ENCODE data around the gene TSPAN9.

TSPAN9 gene

DNA sequence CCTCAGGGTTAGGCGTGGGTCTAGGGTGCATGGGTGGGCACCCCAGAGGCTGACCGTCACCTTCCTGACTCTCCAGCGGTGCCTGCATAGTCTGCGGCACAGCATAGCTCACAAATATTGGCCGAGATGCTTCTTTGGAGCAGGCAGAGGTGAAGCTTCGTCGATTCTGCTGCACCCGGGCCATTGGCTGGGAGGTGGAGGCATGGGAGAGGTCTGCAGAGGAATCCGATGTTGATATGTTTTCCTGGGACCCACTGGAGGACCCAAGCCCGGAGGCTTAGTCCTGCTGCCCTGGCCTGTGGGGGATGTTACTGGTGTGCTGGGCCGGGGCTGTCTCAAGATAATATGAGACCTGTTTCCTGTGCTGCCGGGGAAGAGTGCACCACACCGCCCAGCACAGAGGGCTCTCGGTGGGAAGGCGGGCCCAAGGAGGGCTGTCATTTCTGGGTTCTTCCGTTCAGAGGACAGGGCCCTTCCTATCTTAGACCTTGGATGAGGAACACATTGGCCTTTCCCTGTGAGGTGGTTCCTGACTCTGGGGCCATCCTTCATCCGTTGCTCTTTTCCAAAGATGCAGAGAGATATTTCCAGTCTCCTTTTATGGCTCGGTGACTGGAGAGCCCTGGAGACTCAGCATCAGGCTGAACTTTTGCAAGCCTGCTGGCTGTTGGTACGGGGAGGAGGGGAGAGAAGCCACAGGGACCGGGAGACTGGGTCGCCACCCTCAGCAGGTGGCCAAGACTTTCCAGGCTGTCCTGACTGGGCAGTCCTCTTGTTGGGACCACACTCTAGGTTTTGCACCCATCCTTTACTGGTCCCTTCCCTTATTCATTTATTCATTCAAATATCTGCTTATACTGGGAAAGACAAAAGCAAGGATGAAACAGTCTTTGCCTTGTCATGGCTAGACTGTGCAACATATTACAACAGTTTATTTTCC is 143.5 kb downstream of the TSPAN9 start:
- H3K4me3 ChIP-seq (ENCODE audit: low read depth, low read length): no peak overlapping the region
- TF ChIP-seq, protein P1, sequence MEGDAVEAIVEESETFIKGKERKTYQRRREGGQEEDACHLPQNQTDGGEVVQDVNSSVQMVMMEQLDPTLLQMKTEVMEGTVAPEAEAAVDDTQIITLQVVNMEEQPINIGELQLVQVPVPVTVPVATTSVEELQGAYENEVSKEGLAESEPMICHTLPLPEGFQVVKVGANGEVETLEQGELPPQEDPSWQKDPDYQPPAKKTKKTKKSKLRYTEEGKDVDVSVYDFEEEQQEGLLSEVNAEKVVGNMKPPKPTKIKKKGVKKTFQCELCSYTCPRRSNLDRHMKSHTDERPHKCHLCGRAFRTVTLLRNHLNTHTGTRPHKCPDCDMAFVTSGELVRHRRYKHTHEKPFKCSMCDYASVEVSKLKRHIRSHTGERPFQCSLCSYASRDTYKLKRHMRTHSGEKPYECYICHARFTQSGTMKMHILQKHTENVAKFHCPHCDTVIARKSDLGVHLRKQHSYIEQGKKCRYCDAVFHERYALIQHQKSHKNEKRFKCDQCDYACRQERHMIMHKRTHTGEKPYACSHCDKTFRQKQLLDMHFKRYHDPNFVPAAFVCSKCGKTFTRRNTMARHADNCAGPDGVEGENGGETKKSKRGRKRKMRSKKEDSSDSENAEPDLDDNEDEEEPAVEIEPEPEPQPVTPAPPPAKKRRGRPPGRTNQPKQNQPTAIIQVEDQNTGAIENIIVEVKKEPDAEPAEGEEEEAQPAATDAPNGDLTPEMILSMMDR (IDR thresholded peaks at IDR 0.05; ENCODE audit: low read depth, low read length): no peak
- TF ChIP-seq MAX (IDR thresholded peaks at IDR 0.05; ENCODE audit: low read depth, low read length): no peak
- TF ChIP-seq MYC (IDR thresholded peaks at IDR 0.05; ENCODE audit: low read depth, low read length): no peak
- no peak for TF ChIP-seq POLR2A (IDR thresholded peaks at IDR 0.05; ENCODE audit: extremely low read depth, insufficient read length)
- DNase-seq (ENCODE audit: low read depth): no peak

DNA sequence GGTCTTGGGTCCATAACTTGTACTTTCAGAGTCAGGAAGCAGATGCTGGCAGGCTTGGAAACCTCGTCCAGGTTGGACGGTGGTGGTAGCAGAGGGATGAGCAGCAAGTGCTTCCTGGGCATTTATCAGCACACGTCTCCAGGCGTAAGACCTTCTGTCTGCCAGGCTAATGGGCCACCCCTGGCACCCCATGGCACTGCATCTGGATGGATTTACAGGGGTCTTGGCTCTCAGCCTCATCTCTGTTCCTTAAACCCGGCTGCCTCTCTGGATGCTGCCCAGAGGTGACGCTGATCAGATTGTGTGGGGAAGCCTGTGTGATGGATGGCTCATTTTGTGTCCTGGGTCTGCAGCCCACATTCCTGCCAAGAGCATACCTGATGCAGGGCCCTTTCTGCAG is 145.1 kb downstream of the TSPAN9 start:
- TF ChIP-seq POLR2A (IDR thresholded peaks at IDR 0.05; ENCODE audit: extremely low read depth, insufficient read length): no peak
- TF ChIP-seq, protein P1 (IDR thresholded peaks at IDR 0.05; ENCODE audit: low read depth, low read length): no peak
- no peak for TF ChIP-seq MYC (IDR thresholded peaks at IDR 0.05; ENCODE audit: low read depth, low read length)
- TF ChIP-seq MAX (IDR thresholded peaks at IDR 0.05; ENCODE audit: low read depth, low read length): no peak
- DNase-seq (ENCODE audit: low read depth): no peak
- H3K4me3 ChIP-seq (ENCODE audit: low read depth, low read length): no peak overlapping the region

GRCh38 chr12:3222979-3223378 is 145.8 kb downstream of the TSPAN9 start:
- TF ChIP-seq MAX (IDR thresholded peaks at IDR 0.05; ENCODE audit: low read depth, low read length) (no peak), POLR2A (IDR thresholded peaks at IDR 0.05; ENCODE audit: extremely low read depth, insufficient read length) (no peak), MYC (IDR thresholded peaks at IDR 0.05; ENCODE audit: low read depth, low read length) (no peak)
- TF ChIP-seq, protein P1 (IDR thresholded peaks at IDR 0.05; ENCODE audit: low read depth, low read length): no peak
- no peak overlapping the region for H3K4me3 ChIP-seq (ENCODE audit: low read depth, low read length)
- no peak for DNase-seq (ENCODE audit: low read depth)

GRCh38 chr12:3223601-3224529 is 146.7 kb downstream of the TSPAN9 start:
- TF ChIP-seq MAX (IDR thresholded peaks at IDR 0.05; ENCODE audit: low read depth, low read length) (no peak), MYC (IDR thresholded peaks at IDR 0.05; ENCODE audit: low read depth, low read length) (no peak), POLR2A (IDR thresholded peaks at IDR 0.05; ENCODE audit: extremely low read depth, insufficient read length) (no peak)
- TF ChIP-seq, protein P1 (IDR thresholded peaks at IDR 0.05; ENCODE audit: low read depth, low read length): no peak
- H3K4me3 ChIP-seq (ENCODE audit: low read depth, low read length): no peak overlapping the region
- no peak for DNase-seq (ENCODE audit: low read depth)

DNA sequence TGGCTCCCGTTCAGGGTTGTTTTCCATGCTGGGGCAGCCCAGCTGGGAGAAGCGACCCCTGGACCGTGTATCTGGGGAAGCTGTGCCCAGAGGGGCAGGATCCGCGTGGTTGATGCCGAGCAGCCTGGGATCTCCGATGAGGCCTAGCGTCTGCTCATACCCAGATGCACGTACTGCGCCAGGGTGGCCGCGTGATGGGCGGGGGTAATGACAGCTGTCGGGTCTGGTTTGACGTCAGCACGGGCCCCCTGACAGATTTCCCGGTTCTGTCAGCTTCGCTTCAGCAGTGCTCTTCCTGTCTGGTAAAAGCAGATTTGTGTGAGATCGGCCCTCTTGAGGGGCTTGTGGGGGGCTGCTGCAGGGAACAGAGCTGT is 147.3 kb downstream of the TSPAN9 start:
- H3K4me3 ChIP-seq (ENCODE audit: low read depth, low read length): no peak overlapping the region
- DNase-seq (ENCODE audit: low read depth): no peak
- TF ChIP-seq POLR2A (IDR thresholded peaks at IDR 0.05; ENCODE audit: extremely low read depth, insufficient read length) (no peak), MAX (IDR thresholded peaks at IDR 0.05; ENCODE audit: low read depth, low read length) (no peak), MYC (IDR thresholded peaks at IDR 0.05; ENCODE audit: low read depth, low read length) (no peak)
- TF ChIP-seq, protein P1 (IDR thresholded peaks at IDR 0.05; ENCODE audit: low read depth, low read length): no peak

Measured in NB4 (cell line).